ENCODE results near the gene GABRG1. TPM values are rescaled to one million over a fixed set of nuclear protein-coding genes. Genes with fewer than 3 reads are reported as not detected.

GABRG1 gene
- polyA plus RNA-seq, 2 donors: 0.01 to 0.02 TPM

- Histone ChIP-seq H3K4me1 (ENCODE audit: control insufficient read depth in 2 of 2, insufficient read depth in 2 of 2, low read length in 1 of 2) (no peaks in the 10 kb centered on the region), H3K9me3 (ENCODE audit: control insufficient read depth in 2 of 2, insufficient read depth in 1 of 2, low read depth in 1 of 2, low read length in 1 of 2) (no peaks in the 10 kb centered on the region), H3K27me3 (ENCODE audit: control insufficient read depth in 1 of 2, insufficient read depth in 2 of 2, low read length in 2 of 2) (no peaks in the 10 kb centered on the region), H3K4me3 (ENCODE audit: low read depth in 1 of 2, low read length in 2 of 2) (no peak overlapping the region), H3K36me3 (ENCODE audit: control insufficient read depth in 2 of 2, insufficient read depth in 2 of 2, low read length in 1 of 2) (no peaks in the 10 kb centered on the region), H3K27ac (ENCODE audit: low read depth in 2 of 2, low read length in 1 of 2) (no peak overlapping the region)
Observed at GRCh38 chr4:46016306-46016705, 107.5 kb downstream of the GABRG1 start.

GRCh38 chr4:45992728-45993127 is 131.1 kb downstream of the GABRG1 start:
- Histone ChIP-seq H3K4me3 (ENCODE audit: low read depth in 1 of 2, low read length in 2 of 2) (no peak overlapping the region), H3K36me3 (ENCODE audit: control insufficient read depth in 2 of 2, insufficient read depth in 2 of 2, low read length in 1 of 2) (no peaks in the 10 kb centered on the region), H3K4me1 (ENCODE audit: control insufficient read depth in 2 of 2, insufficient read depth in 2 of 2, low read length in 1 of 2) (no peaks in the 10 kb centered on the region), H3K27me3 (ENCODE audit: control insufficient read depth in 1 of 2, insufficient read depth in 2 of 2, low read length in 2 of 2) (no peaks in the 10 kb centered on the region), H3K27ac (ENCODE audit: low read depth in 2 of 2, low read length in 1 of 2) (no peak overlapping the region), H3K9me3 (ENCODE audit: control insufficient read depth in 2 of 2, insufficient read depth in 1 of 2, low read depth in 1 of 2, low read length in 1 of 2) (no peaks in the 10 kb centered on the region)

DNA sequence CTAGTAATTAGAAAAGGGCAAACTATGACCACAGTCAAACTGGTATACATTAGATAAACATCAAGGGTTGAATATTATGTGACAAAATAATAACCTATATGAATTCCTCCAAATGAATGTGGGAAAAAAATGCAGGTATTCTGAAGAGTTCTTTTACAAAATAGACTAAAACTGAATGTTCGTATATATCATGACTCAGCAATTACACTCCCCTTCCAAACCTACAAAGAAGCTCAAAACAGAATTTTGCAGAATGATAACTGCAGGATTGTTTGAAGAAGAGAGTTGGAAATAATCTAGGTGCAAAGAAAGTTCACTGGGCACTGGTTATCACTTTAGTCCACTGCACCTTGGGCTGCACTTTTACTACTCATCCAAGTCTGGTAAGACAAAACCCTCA is 134.1 kb downstream of the GABRG1 start:
- H3K4me3 ChIP-seq (ENCODE audit: low read depth in 1 of 2, low read length in 2 of 2): no peak overlapping the region
- no peaks in the 10 kb centered on the region for H3K9me3 ChIP-seq (ENCODE audit: control insufficient read depth in 2 of 2, insufficient read depth in 1 of 2, low read depth in 1 of 2, low read length in 1 of 2)
- H3K4me1 ChIP-seq (ENCODE audit: control insufficient read depth in 2 of 2, insufficient read depth in 2 of 2, low read length in 1 of 2): no peaks in the 10 kb centered on the region
- H3K36me3 ChIP-seq (ENCODE audit: control insufficient read depth in 2 of 2, insufficient read depth in 2 of 2, low read length in 1 of 2): no peaks in the 10 kb centered on the region
- no peaks in the 10 kb centered on the region for H3K27me3 ChIP-seq (ENCODE audit: control insufficient read depth in 1 of 2, insufficient read depth in 2 of 2, low read length in 2 of 2)
- no peak overlapping the region for H3K27ac ChIP-seq (ENCODE audit: low read depth in 2 of 2, low read length in 1 of 2)
- WGBS, 2 donors: 71 to 85% methylated on average over 1 of the region's 1 CpG

- no peaks in the 10 kb centered on the region for H3K36me3 ChIP-seq (ENCODE audit: control insufficient read depth in 2 of 2, insufficient read depth in 2 of 2, low read length in 1 of 2)
- H3K4me1 ChIP-seq (ENCODE audit: control insufficient read depth in 2 of 2, insufficient read depth in 2 of 2, low read length in 1 of 2): no peaks in the 10 kb centered on the region
- no peaks in the 10 kb centered on the region for H3K27me3 ChIP-seq (ENCODE audit: control insufficient read depth in 1 of 2, insufficient read depth in 2 of 2, low read length in 2 of 2)
- 81 to 97% methylated on average over 1 of the region's 1 CpG for WGBS, 2 donors
- H3K27ac ChIP-seq (ENCODE audit: low read depth in 2 of 2, low read length in 1 of 2): no peak overlapping the region
- H3K4me3 ChIP-seq (ENCODE audit: low read depth in 1 of 2, low read length in 2 of 2): no peak overlapping the region
- no peaks in the 10 kb centered on the region for H3K9me3 ChIP-seq (ENCODE audit: control insufficient read depth in 2 of 2, insufficient read depth in 1 of 2, low read depth in 1 of 2, low read length in 1 of 2)
Observed at GRCh38 chr4:45987858-45988257, 136.0 kb downstream of the GABRG1 start.
